K562 (cell line): ENCODE measurements around the gene CELSR2. TPM values are rescaled to one million over a fixed set of nuclear protein-coding genes. Genes with fewer than 3 reads are reported as not detected.

ENCODE experiments used
- ATAC-seq: fragments of 200-7000 bp; cut with Tn5 transposase; 3 replicates; pipeline ENCODE4 v1.9.1; 2020; ENCODE audit warnings: moderate library complexity
- BruUV-seq: library from RNA; stranded (reverse); fragments of 400-500 nt; replicated peaks from 2 replicates; lab custom pipeline; 2021; lab: Mats Ljungman, UMichigan
- CTCF ChIA-PET: fragments of 300-600 bp; formaldehyde crosslinking; extraction: SDS; loops from one replicate; lab custom pipeline; 2021; ENCODE audit warnings: low intra/inter-chr PET ratio; lab: Yijun Ruan, JAX
- POLR2A ChIA-PET: fragments of 300-600, 350-650 bp; sonication (Branson Sonifier 250); formaldehyde crosslinking; extraction: SDS; loops from one replicate; lab custom pipeline; 2021; ENCODE audit warnings: antibody characterized with exemption, inconsistent platforms; lab: Yijun Ruan, JAX
- DNase-seq, 4 experiments: peaks; one replicate each; pipeline versions ENCODE4 v3.0.0 to v3.0.0-alpha.2; 2011 to 2018; ENCODE audit warnings: low spot score in 3 of 4, mixed read lengths in 3 of 4; ENCODE audit errors: extremely low read depth in 1 of 4
- FAIRE-seq: peaks from 2 replicates; lab custom pipeline; 2011; peaks lifted over from hg19 to GRCh38; lab: Jason Lieb, UNC
- H2AFZ ChIP-seq: 2 replicates; pipeline ENCODE4 v1.6.0; 2011; ENCODE audit warnings: low read depth, low read length, control low read depth, inconsistent platforms
- H3K27ac ChIP-seq: fragments of 200-600 bp; 3 replicates; pipeline ENCODE4 v1.8.0; 2011; ENCODE audit warnings: low read depth, mild to moderate bottlenecking, control low read depth, inconsistent platforms, low read length, moderate library complexity, mixed read lengths; ENCODE audit errors: extremely low read depth
- H3K27me3 ChIP-seq, 2 experiments: fragments of 300-600 bp in 1 of 2; 2 replicates in 1 of 2; 3 replicates in 1 of 2; pipeline versions ENCODE4 v1.6.0 to v1.8.0; 2011; ENCODE audit warnings: inconsistent platforms in 2 of 2, low read length in 2 of 2, mild to moderate bottlenecking in 1 of 2, mixed read lengths in 1 of 2, moderate library complexity in 1 of 2; ENCODE audit not compliant: control insufficient read depth in 2 of 2, insufficient read depth in 2 of 2
- H3K36me3 ChIP-seq: fragments of 300-600 bp; 3 replicates; pipeline ENCODE4 v1.8.0; 2011; ENCODE audit warnings: mild to moderate bottlenecking, low read length, inconsistent platforms; ENCODE audit not compliant: control insufficient read depth, insufficient read depth
- H3K4me1 ChIP-seq, 2 experiments: fragments of 200-600 bp in 1 of 2; replicated peaks in 1 of 2; 2 replicates in 1 of 2; 3 replicates in 1 of 2; pipeline versions ENCODE4 v1.5.1 to v1.8.0; 2011; ENCODE audit warnings: inconsistent platforms in 2 of 2, low read length in 2 of 2, mild to moderate bottlenecking in 1 of 2, mixed read lengths in 1 of 2, moderate library complexity in 1 of 2; ENCODE audit not compliant: control insufficient read depth in 2 of 2, insufficient read depth in 2 of 2
- H3K4me2 ChIP-seq: 2 replicates; pipeline ENCODE4 v1.6.1; 2011; ENCODE audit warnings: low read length, control low read depth, inconsistent platforms, mixed read lengths; ENCODE audit not compliant: insufficient read depth
- H3K4me3 ChIP-seq: fragments of 200-600 bp; sonication (generic), shearing (Covaris generic); 2 replicates; pipeline ENCODE4 v1.5.1; 2016; ENCODE audit warnings: control low read depth, inconsistent platforms
- H3K79me2 ChIP-seq: fragments of 200-600 bp; 3 replicates; pipeline ENCODE4 v1.8.0; 2011; ENCODE audit warnings: low read length, inconsistent platforms; ENCODE audit not compliant: control insufficient read depth, insufficient read depth
- H3K9ac ChIP-seq, 2 experiments: 2 replicates each; pipeline versions ENCODE4 v1.6.0 to v1.6.1; 2011; ENCODE audit warnings: low read depth in 2 of 2, low read length in 2 of 2, control low read depth in 1 of 2, inconsistent platforms in 1 of 2, mild to moderate bottlenecking in 1 of 2, mixed read lengths in 1 of 2; ENCODE audit not compliant: insufficient read depth in 1 of 2
- H3K9me1 ChIP-seq: one replicate; pipeline ENCODE4 v1.6.0; 2011; ENCODE audit warnings: inconsistent platforms, mild to moderate bottlenecking, low read length, moderate library complexity; ENCODE audit not compliant: control insufficient read depth, insufficient read depth
- H3K9me3 ChIP-seq: replicated peaks from 2 replicates; pipeline ENCODE4 v1.5.1; 2011; ENCODE audit warnings: low read depth, low read length, inconsistent platforms; ENCODE audit not compliant: control insufficient read depth, insufficient read depth
- H4K20me1 ChIP-seq: replicated peaks from 2 replicates; pipeline ENCODE4 v1.6.1; 2011; ENCODE audit warnings: low read length, inconsistent platforms, mixed read lengths; ENCODE audit not compliant: control insufficient read depth, insufficient read depth
- CBFB ChIP-seq: sonication (generic); formaldehyde crosslinking; IDR thresholded peaks from 2 replicates; pipeline ENCODE4 v1.4.0; 2020; ENCODE audit warnings: mild to moderate bottlenecking, missing genetic modification reagents
- HDAC2 ChIP-seq: fragments of 450-650 bp; IDR thresholded peaks from 2 replicates; pipeline ENCODE4 v1.6.1; 2016; ENCODE audit warnings: mild to moderate bottlenecking
- HDAC3 ChIP-seq: fragments of 450-650 bp; IDR thresholded peaks from 2 replicates; pipeline ENCODE4 v1.6.1; 2018; ENCODE audit warnings: borderline replicate concordance, mild to moderate bottlenecking, moderate library complexity; ENCODE audit not compliant: partially characterized antibody
- NFIC ChIP-seq: fragments of 450-650 bp; IDR thresholded peaks from 2 replicates; pipeline ENCODE4 v1.6.1; 2017; ENCODE audit warnings: mild to moderate bottlenecking, inconsistent platforms
- POLR2G ChIP-seq: fragments of 200-400 bp; formaldehyde crosslinking; IDR thresholded peaks from 2 replicates; pipeline ENCODE4 v1.6.1; 2017; ENCODE audit warnings: low read depth, mild to moderate bottlenecking, antibody characterized with exemption, low read length, moderate library complexity
- WGBS: fragments of 100-300 bp; shearing (Covaris generic); methylation state at CpG from one replicate; pipeline ENCODE4 v1.1.6; 2016; ENCODE audit warnings: low coverage, mixed read lengths; ENCODE audit not compliant: insufficient coverage; ENCODE audit errors: missing lambda C conversion rate; 5-methylcytosine and 5-hydroxymethylcytosine counted together
- in situ Hi-C: fragments of 300-500 bp; cut with MboI; formaldehyde crosslinking; loops from 4 replicates; pipeline ENCODE4 v1.15.0; 2018; ENCODE audit warnings: inconsistent platforms, mixed read lengths
- intact Hi-C: fragments of 100-400 bp; cut with micrococcal nuclease; formaldehyde crosslinking; loops from 2 replicates; pipeline ENCODE4 v1.14.2; 2022
- polyA plus RNA-seq, 8 experiments: library from polyadenylated mRNA; depleted of rRNA in 4 of 8; stranded (reverse) in 5 of 8; unstranded in 3 of 8; fragments of >200 nt; fragmentation: Nextera tagmentation in 2 of 8; fragmentation: Illumina TruSeq in 1 of 8; extraction: Ambion mirVana in 2 of 8; extraction: Trizol in 1 of 8; gene quantifications; 2 replicates each; pipeline versions ENCODE4 v1.2.1 to v1.2.3, GENCODE V29; 2011 to 2014; ENCODE audit warnings: inconsistent platforms in 1 of 8, missing spikeins in 1 of 8
- total RNA-seq, 7 experiments: library from RNA; depleted of rRNA in 6 of 7; stranded (reverse); fragments of >200 nt in 6 of 7; fragmentation: Illumina TruSeq in 2 of 7; extraction: Trizol in 2 of 7; gene quantifications; 2 replicates each; pipeline versions ENCODE4 v1.2.1 to v1.2.3, GENCODE V29; 2011 to 2021; ENCODE audit warnings: low replicate concordance in 1 of 7

Gene CELSR2
- total and polyA plus RNA-seq, 9 of the 15 experiments (the other 6 are each of a cell fraction or from before 2014, with no cell fraction given): 0.31 to 21.9 (median 4.2) TPM

DNA sequence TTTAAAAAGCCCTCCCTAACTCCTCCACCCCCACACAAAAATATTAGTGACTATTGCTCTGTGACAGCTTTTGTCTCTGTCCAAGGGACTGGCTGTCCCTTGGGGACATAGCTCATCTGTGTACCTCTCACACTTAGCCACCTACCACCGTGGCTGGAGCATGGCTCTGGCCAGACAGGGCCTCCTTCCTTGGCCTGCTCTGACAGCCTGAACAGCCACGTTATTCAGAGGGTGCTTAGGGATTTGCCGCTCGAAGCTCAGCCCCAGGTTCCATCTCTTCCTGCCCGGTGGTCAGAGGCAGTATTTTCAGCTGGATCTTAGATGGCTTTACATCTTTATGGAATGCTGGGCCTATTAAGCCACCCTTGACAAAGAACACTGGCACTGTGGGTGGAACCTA is 6.1 kb upstream of the CELSR2 start:
- intact Hi-C loops: no loop called here

DNA sequence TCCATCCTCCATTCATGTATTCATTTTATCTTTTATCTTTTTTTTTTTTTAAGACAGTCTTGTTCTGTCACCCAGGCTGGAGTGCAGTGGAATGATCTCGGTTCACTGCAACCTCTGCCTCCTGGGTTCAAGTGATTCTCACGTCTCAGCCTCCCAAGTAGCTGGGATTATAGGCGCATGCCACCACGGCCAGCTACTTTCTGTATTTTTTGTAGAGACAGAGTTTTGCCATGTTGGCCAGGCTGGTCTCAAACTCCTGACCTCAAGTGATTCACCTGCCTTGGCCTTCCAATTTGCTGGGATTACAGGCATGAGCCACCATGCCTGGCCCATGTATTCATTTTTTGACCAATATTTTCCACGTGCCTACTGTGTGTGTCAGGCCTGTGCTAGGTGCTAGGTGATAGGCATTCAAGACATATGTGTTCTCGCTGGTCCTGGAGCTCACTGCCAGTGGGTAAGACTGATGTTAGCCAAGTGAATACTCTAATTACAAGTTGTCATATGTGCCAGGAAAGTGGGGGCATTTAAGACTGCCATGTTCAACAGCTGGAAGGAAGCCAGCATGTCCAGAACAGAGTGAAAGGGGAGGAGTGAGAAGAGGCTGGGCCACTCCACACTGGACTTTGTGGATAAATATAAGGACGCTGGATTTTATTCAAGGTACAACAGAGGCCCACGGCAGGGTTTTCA is 5.3 kb upstream of the CELSR2 start:
- POLR2A ChIA-PET: interaction anchor here (0.6 to 1.5 kb wide), 8 partner anchors 10 to 155 kb away, joined by 3 to 10 read pairs (median 4); partner anchors contain the start of gene SORT1
- intact Hi-C loops: no loop called here

More for the DNA sequence above, 6.1 kb upstream of the CELSR2 start:
- Histone ChIP-seq H3K4me1 (peaks cover 15 to 34% of the 10 kb centered on the region in 2 experiments; a peak in 4 of 5 replicates), H3K27ac (no peak overlapping the region), H3K27me3 (no peaks in the 10 kb centered on the region), H3K9me3 (no peaks in the 10 kb centered on the region), H3K79me2 (no peaks in the 10 kb centered on the region), H4K20me1 (peaks cover 8% of the 10 kb centered on the region), H3K9ac (peak overlapping the region in 1 of 2 experiments; percentile 38; a peak in 1 of 4 replicates), H3K4me3 (no peak overlapping the region), H3K9me1 (no peaks in the 10 kb centered on the region), H3K4me2 (no peak overlapping the region), H3K36me3 (peaks cover 11% of the 10 kb centered on the region; the same call in 2 of the 3 replicates), H2AFZ (no peak overlapping the region)
- FAIRE-seq (no peak), ATAC-seq (no peak), DNase-seq (no peak)
- in situ Hi-C loops: no loop called here
- no TSS peak for BruUV-seq
- ChIA-PET CTCF (no interaction called here), POLR2A (interaction anchor here (0.6 to 1.5 kb wide), 10 partner anchors 11 to 156 kb away, joined by 3 to 10 read pairs (median 4); partner anchors contain the start of gene SORT1)
- TF ChIP-seq POLR2G (peak; percentile 43; the same call in 1 of the 2 replicates), HDAC2 (no peak), CBFB (CRISPR knock-in tag) (0 out of 2 replicates have a peak, but pooled peaks have one; percentile 41)
- 37% methylated on average over 5 of the region's 5 CpGs for WGBS

More for the DNA sequence above, 5.3 kb upstream of the CELSR2 start:
- 45% methylated on average over 8 of the region's 8 CpGs for WGBS
- no peaks in the 10 kb centered on the region for H3K9me1 ChIP-seq
- BruUV-seq: no TSS peak
- no peak overlapping the region for H3K4me2 ChIP-seq
- no peak for DNase-seq
- H3K4me1 ChIP-seq: peaks cover 18 to 42% of the 10 kb centered on the region in 2 experiments; a peak in 4 of 5 replicates
- TF ChIP-seq NFIC (peak; percentile 29; the same call in 1 of the 2 replicates), HDAC3 (no peak)
- CTCF ChIA-PET: no interaction called here
- H4K20me1 ChIP-seq: peaks cover 8% of the 10 kb centered on the region
- in situ Hi-C loops: no loop called here
- no peak overlapping the region for H2AFZ ChIP-seq
- no peak overlapping the region for H3K27ac ChIP-seq
- no peaks in the 10 kb centered on the region for H3K79me2 ChIP-seq
- peaks cover 4% of the 10 kb centered on the region; the same call in 1 of the 3 replicates for H3K36me3 ChIP-seq
- no peak for ATAC-seq
- H3K9ac ChIP-seq: no peak overlapping the region
- no peaks in the 10 kb centered on the region for H3K9me3 ChIP-seq
- FAIRE-seq: no peak
- H3K4me3 ChIP-seq: no peak overlapping the region
- no peaks in the 10 kb centered on the region for H3K27me3 ChIP-seq
